H9 (cell line): ENCODE results near the gene CORO1C. TPM values are rescaled to one million over a fixed set of nuclear protein-coding genes. Genes with fewer than 3 reads are reported as not detected.

Source experiments
- DNase-seq: peaks from one replicate; pipeline ENCODE4 v3.0.0-alpha.2; 2017
- H2AFZ ChIP-seq: one replicate; pipeline ENCODE4 v1.6.1; 2013; ENCODE audit warnings: mild to moderate bottlenecking, low read length, control low read depth, moderate library complexity
- H2AK5ac ChIP-seq: 2 replicates; pipeline ENCODE4 v1.6.1; 2013; ENCODE audit warnings: low read length, control low read depth, mixed read lengths; ENCODE audit not compliant: insufficient read length
- H2BK120ac ChIP-seq: one replicate; pipeline ENCODE4 v1.6.1; 2013; ENCODE audit warnings: low read depth, mild to moderate bottlenecking, low read length, control low read depth, inconsistent platforms; ENCODE audit not compliant: poor library complexity, severe bottlenecking
- H2BK12ac ChIP-seq: 2 replicates; pipeline ENCODE4 v1.6.1; 2013; ENCODE audit warnings: low read length, control low read depth, mixed read lengths, low read depth; ENCODE audit not compliant: insufficient read length
- H2BK15ac ChIP-seq: 2 replicates; pipeline ENCODE4 v1.6.1; 2013; ENCODE audit warnings: low read depth, low read length, control low read depth
- H2BK20ac ChIP-seq: one replicate; pipeline ENCODE4 v1.6.1; 2013; ENCODE audit warnings: low read depth, mild to moderate bottlenecking, low read length, control low read depth, inconsistent platforms; ENCODE audit not compliant: poor library complexity, severe bottlenecking
- H2BK5ac ChIP-seq: 2 replicates; pipeline ENCODE4 v1.6.1; 2013; ENCODE audit warnings: low read length, control low read depth, mixed read lengths; ENCODE audit not compliant: insufficient read length
- H3K14ac ChIP-seq: 2 replicates; pipeline ENCODE4 v1.6.1; 2013; ENCODE audit warnings: low read length, control low read depth; ENCODE audit not compliant: insufficient read depth
- H3K18ac ChIP-seq: 2 replicates; pipeline ENCODE4 v1.6.1; 2013; ENCODE audit warnings: low read depth, mild to moderate bottlenecking, mixed read lengths, low read length, control low read depth; ENCODE audit not compliant: insufficient read length
- H3K23ac ChIP-seq: 2 replicates; pipeline ENCODE4 v1.6.1; 2013; ENCODE audit warnings: low read length, control low read depth, mixed read lengths, low read depth; ENCODE audit not compliant: insufficient read length
- H3K23me2 ChIP-seq: 2 replicates; pipeline ENCODE4 v1.6.1; 2013; ENCODE audit warnings: low read depth, mild to moderate bottlenecking, mixed read lengths, low read length, control low read depth; ENCODE audit not compliant: insufficient read length, poor library complexity, severe bottlenecking
- H3K27ac ChIP-seq: 2 replicates; pipeline ENCODE4 v1.5.1; 2013; ENCODE audit warnings: low read length, control low read depth, mixed read lengths, low read depth; ENCODE audit not compliant: insufficient read length
- H3K27me3 ChIP-seq: 2 replicates; pipeline ENCODE4 v1.6.1; 2013; ENCODE audit warnings: low read length, control low read depth, inconsistent platforms; ENCODE audit not compliant: insufficient read depth
- H3K4ac ChIP-seq: 2 replicates; pipeline ENCODE4 v1.6.1; 2013; ENCODE audit warnings: low read depth, mild to moderate bottlenecking, control low read depth, inconsistent platforms, low read length, moderate library complexity
- H3K4me1 ChIP-seq: 2 replicates; pipeline ENCODE4 v1.6.1; 2013; ENCODE audit warnings: low read length, control low read depth, inconsistent platforms; ENCODE audit not compliant: insufficient read depth
- H3K4me2 ChIP-seq: 2 replicates; pipeline ENCODE4 v1.6.1; 2013; ENCODE audit warnings: low read length, control low read depth, mixed read lengths; ENCODE audit not compliant: insufficient read length, insufficient read depth
- H3K56ac ChIP-seq: 2 replicates; pipeline ENCODE4 v1.6.1; 2013; ENCODE audit warnings: low read depth, mild to moderate bottlenecking, mixed read lengths, low read length, control low read depth; ENCODE audit not compliant: insufficient read length
- H3K79me1 ChIP-seq: 2 replicates; pipeline ENCODE4 v1.6.1; 2013; ENCODE audit warnings: low read depth, mild to moderate bottlenecking, moderate library complexity, low read length, control low read depth, inconsistent platforms; ENCODE audit not compliant: insufficient read depth, poor library complexity, severe bottlenecking
- H3K79me2 ChIP-seq: 2 replicates; pipeline ENCODE4 v1.6.1; 2013; ENCODE audit warnings: low read length, control low read depth, inconsistent platforms; ENCODE audit not compliant: insufficient read depth
- H3K9ac ChIP-seq: 2 replicates; pipeline ENCODE4 v1.6.1; 2013; ENCODE audit warnings: low read length, control low read depth, mixed read lengths; ENCODE audit not compliant: insufficient read length; ENCODE audit errors: extremely low read depth
- H3K9me3 ChIP-seq: one replicate; pipeline ENCODE4 v1.6.1; 2013; ENCODE audit warnings: low read depth, low read length, inconsistent platforms; ENCODE audit not compliant: control insufficient read depth
- H3T11ph ChIP-seq: one replicate; pipeline ENCODE4 v1.6.1; 2013; ENCODE audit warnings: mild to moderate bottlenecking, low read length, control low read depth, inconsistent platforms
- H4K20me1 ChIP-seq: one replicate; pipeline ENCODE4 v1.6.1; 2013; ENCODE audit not compliant: control insufficient read depth, insufficient read length, insufficient read depth
- H4K5ac ChIP-seq: 2 replicates; pipeline ENCODE4 v1.6.1; 2013; ENCODE audit warnings: low read depth, mild to moderate bottlenecking, mixed read lengths, low read length, control low read depth; ENCODE audit not compliant: insufficient read length
- H4K8ac ChIP-seq: replicated peaks from 2 replicates; pipeline ENCODE4 v1.6.1; 2013; ENCODE audit warnings: low read length, control low read depth, mixed read lengths, low read depth; ENCODE audit not compliant: insufficient read length
- H4K91ac ChIP-seq: 2 replicates; pipeline ENCODE4 v1.6.1; 2013; ENCODE audit warnings: low read depth, mild to moderate bottlenecking, moderate library complexity, mixed read lengths, low read length, control low read depth; ENCODE audit not compliant: insufficient read length
- H3K27ac Mint-ChIP-seq, 3 experiments: 2 replicates in 2 of 3; 3 replicates in 1 of 3; pipeline ENCODE4 v1.8.0; 2020 to 2021; ENCODE audit warnings: mixed read lengths in 3 of 3, mild to moderate bottlenecking in 1 of 3, moderate library complexity in 1 of 3
- H3K27me3 Mint-ChIP-seq: 2 replicates; pipeline ENCODE4 v1.8.0; 2021; ENCODE audit warnings: low read depth, mild to moderate bottlenecking, moderate library complexity, mixed read lengths
- H3K36me3 Mint-ChIP-seq, 3 experiments: 2 replicates in 2 of 3; 3 replicates in 1 of 3; pipeline ENCODE4 v1.8.0; 2020 to 2021; ENCODE audit warnings: low read depth in 3 of 3, mixed read lengths in 3 of 3; ENCODE audit not compliant: insufficient read depth in 1 of 3
- H3K4me1 Mint-ChIP-seq, 2 experiments: 2 replicates each; pipeline ENCODE4 v1.8.0; 2020; ENCODE audit warnings: mixed read lengths in 2 of 2
- H3K4me3 Mint-ChIP-seq, 2 experiments: 2 replicates in 1 of 2; 3 replicates in 1 of 2; pipeline ENCODE4 v1.8.0; 2020 to 2021; ENCODE audit warnings: mild to moderate bottlenecking in 2 of 2, mixed read lengths in 2 of 2, moderate library complexity in 1 of 2
- H3K9me3 Mint-ChIP-seq, 2 experiments: 2 replicates in 1 of 2; 3 replicates in 1 of 2; pipeline ENCODE4 v1.8.0; 2020; ENCODE audit warnings: mild to moderate bottlenecking in 2 of 2, mixed read lengths in 2 of 2, moderate library complexity in 1 of 2
- WGBS: extraction: QIAGEN DNeasy Blood & Tissue Kit; methylation state at CpG from one replicate; pipeline ENCODE4 v1.1.7; 2013; ENCODE audit warnings: missing lambda C conversion rate, low lambda C conversion rate, mixed read lengths; ENCODE audit not compliant: insufficient read length; ENCODE audit errors: extremely low coverage; 5-methylcytosine and 5-hydroxymethylcytosine counted together
- total RNA-seq: library from RNA; stranded (reverse); gene quantifications from 2 replicates; pipeline ENCODE4 v1.2.1, GENCODE V29; 2021
- TF ChIP-seq, protein P1 (sequence below): fragments of 200-600 bp; sonication (generic); conservative IDR thresholded peaks from 3 replicates; pipeline ENCODE4 v1.8.0; 2021; ENCODE audit warnings: antibody characterized with exemption, mild to moderate bottlenecking

CORO1C gene
- total RNA-seq, 1 experiment from 2014 or later, result 154 TPM

DNA sequence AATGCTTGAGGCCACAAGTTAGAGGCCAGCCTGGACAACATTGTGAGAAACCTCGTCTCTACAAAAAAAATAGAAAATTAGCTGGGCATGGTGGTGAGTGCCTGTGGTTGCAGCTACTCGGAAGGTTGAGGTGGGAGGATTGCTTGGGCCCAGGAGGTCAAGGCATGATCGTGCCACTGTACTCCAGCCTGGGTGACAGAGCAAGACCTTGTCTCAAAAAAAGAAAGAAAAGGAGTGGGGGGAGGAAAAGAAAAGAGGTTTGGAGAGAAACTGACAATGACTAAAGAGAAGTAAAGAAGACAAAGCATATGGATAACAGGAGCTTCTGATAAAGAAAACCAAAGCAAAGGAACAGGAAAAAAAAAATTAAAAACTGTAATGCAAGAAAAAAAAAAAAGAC is 60.2 kb downstream of the CORO1C start:
- WGBS, result no CpG with 5 or more reads among the region's 3 CpGs
- H3K23ac ChIP-seq, result no peak overlapping the region
- Mint-ChIP-seq H3K27me3 (no peaks in the 10 kb centered on the region), H3K4me3 (no peak overlapping the region), H3K36me3 (peaks cover 3 to 17% (median 4%) of the 10 kb centered on the region in 3 experiments; a peak in 4 of 7 replicates), H3K4me1 (peaks cover 16 to 20% of the 10 kb centered on the region in 2 experiments), H3K9me3 (no peaks in the 10 kb centered on the region), H3K27ac (peak overlapping the region in 2 of 3 experiments; percentile 57 to 66; a peak in 4 of 7 replicates)
- H3K79me1 ChIP-seq, result no peaks in the 10 kb centered on the region
- H3K4ac ChIP-seq, result no peak overlapping the region
- no peak overlapping the region for H2BK20ac ChIP-seq
- H2AK5ac ChIP-seq, result no peak overlapping the region
- no peak overlapping the region for H2BK12ac ChIP-seq
- DNase-seq, result no peak
- H3K79me2 ChIP-seq, result no peaks in the 10 kb centered on the region
- H4K91ac ChIP-seq, result no peak overlapping the region
- H3K18ac ChIP-seq, result no peak overlapping the region
- H3K56ac ChIP-seq, result no peak overlapping the region
- no peaks in the 10 kb centered on the region for H3K27me3 ChIP-seq
- H4K8ac ChIP-seq, result no peak overlapping the region
- TF ChIP-seq, protein P1, sequence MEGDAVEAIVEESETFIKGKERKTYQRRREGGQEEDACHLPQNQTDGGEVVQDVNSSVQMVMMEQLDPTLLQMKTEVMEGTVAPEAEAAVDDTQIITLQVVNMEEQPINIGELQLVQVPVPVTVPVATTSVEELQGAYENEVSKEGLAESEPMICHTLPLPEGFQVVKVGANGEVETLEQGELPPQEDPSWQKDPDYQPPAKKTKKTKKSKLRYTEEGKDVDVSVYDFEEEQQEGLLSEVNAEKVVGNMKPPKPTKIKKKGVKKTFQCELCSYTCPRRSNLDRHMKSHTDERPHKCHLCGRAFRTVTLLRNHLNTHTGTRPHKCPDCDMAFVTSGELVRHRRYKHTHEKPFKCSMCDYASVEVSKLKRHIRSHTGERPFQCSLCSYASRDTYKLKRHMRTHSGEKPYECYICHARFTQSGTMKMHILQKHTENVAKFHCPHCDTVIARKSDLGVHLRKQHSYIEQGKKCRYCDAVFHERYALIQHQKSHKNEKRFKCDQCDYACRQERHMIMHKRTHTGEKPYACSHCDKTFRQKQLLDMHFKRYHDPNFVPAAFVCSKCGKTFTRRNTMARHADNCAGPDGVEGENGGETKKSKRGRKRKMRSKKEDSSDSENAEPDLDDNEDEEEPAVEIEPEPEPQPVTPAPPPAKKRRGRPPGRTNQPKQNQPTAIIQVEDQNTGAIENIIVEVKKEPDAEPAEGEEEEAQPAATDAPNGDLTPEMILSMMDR, result no peak
- H3T11ph ChIP-seq, result no peak overlapping the region
- no peak overlapping the region for H2BK5ac ChIP-seq
- H3K9ac ChIP-seq, result no peak overlapping the region
- H4K5ac ChIP-seq, result no peak overlapping the region
- H3K23me2 ChIP-seq, result no peaks in the 10 kb centered on the region
- no peak overlapping the region for H3K14ac ChIP-seq
- H3K4me1 ChIP-seq, result peaks cover 2% of the 10 kb centered on the region; the same call in 1 of the 2 replicates
- no peak overlapping the region for H2BK120ac ChIP-seq
- no peak overlapping the region for H2BK15ac ChIP-seq
- H3K4me2 ChIP-seq, result no peak overlapping the region
- no peaks in the 10 kb centered on the region for H3K9me3 ChIP-seq
- no peak overlapping the region for H3K27ac ChIP-seq
- no peaks in the 10 kb centered on the region for H4K20me1 ChIP-seq
- H2AFZ ChIP-seq, result no peak overlapping the region
